Measurements from ENCODE around the gene TMEM232.

The TMEM232 gene

GRCh38 chr5:110383231-110383630 is 343.2 kb downstream of the TMEM232 start:
- ATAC-seq = no peak

DNA sequence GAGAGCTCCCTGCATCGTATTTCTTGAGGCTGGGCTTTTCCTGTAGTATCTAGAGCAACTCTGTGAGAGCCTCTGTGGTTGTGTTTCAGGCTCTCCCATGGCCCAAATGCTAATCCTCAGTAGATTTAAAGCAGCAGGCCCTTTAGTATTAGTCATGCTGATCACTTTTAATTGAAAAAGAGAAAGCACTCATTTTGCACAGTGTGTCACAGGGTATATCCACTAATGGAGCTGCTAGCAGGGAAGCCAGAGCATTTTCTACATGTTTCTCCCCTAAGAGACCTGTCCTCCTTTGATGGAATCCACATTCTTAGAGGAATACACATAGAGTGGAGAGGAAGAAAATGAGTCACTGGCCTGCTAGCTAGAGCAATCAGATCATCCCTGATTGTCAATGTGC is 348.5 kb downstream of the TMEM232 start:
- no peak for ATAC-seq

GRCh38 chr5:110377361-110377760 is 349.1 kb downstream of the TMEM232 start:
- no peak for ATAC-seq

- ATAC-seq = no peak
These were observed 350.1 kb downstream of the TMEM232 start for GRCh38 chr5:110376281-110376951.

DNA sequence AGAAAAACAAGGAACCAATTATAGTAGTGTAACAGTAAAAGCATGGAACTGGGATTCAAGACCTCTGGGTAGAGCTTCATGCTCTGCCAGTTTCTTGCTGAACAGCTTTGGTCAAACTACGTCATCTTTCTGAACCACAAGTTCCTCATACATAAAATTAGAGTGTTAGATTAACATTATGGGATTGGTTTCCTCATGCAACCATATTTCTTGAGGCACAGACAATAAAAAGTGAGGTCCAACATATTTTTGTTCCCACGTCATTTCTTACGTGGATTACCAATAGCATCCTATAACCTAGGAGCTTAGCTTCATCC is 354.8 kb downstream of the TMEM232 start:
- no peak for ATAC-seq

- ATAC-seq = no peak
These were observed 355.3 kb downstream of the TMEM232 start for GRCh38 chr5:110371011-110371724.
